M059J (cell line): ENCODE data around the gene ERCC1. TPM values are rescaled to one million over a fixed set of nuclear protein-coding genes. Genes with fewer than 3 reads are reported as not detected.
"Not testable (repeated sequence)": the region's sequence is repeated elsewhere in the genome, so short reads cannot be mapped to it uniquely, and the experiment has no call there.

ENCODE experiments used
- DNase-seq: peaks from one replicate; pipeline ENCODE4 v3.0.0-alpha.2; 2012; ENCODE audit warnings: low read depth
- total RNA-seq: library from RNA; depleted of rRNA; stranded (reverse); fragments of >200 nt; shearing (Covaris generic); gene quantifications from 2 replicates; pipeline ENCODE4 v1.2.3, GENCODE V29; 2014

Gene ERCC1
- total RNA-seq, 1 experiment from 2014 or later, result 87.7 TPM

- DNase-seq, result peak; percentile 99
These were observed 32.2 kb upstream of the ERCC1 start for GRCh38 chr19:45455707-45456499.

GRCh38 chr19:45451850-45452387 is 28.2 kb upstream of the ERCC1 start:
- DNase-seq, result no peak

- peak; percentile 71 for DNase-seq
These were observed 27.6 kb upstream of the ERCC1 start for GRCh38 chr19:45451131-45451849.

DNA sequence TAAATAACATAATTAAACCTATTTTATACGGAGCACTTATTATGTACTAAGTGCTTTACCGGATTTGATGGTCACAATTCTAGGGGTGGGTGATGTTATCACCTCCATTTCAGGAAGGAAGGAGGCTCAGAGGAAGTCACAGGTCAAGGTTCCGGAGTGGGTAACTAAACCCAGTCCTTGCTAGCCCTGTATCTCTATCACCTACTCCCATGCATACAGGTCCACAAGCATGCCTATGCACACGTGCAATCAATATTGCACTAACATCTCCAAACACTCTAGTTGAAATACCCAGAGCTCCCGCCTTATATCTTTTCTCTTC is 26.3 kb upstream of the ERCC1 start:
- no peak for DNase-seq

DNA sequence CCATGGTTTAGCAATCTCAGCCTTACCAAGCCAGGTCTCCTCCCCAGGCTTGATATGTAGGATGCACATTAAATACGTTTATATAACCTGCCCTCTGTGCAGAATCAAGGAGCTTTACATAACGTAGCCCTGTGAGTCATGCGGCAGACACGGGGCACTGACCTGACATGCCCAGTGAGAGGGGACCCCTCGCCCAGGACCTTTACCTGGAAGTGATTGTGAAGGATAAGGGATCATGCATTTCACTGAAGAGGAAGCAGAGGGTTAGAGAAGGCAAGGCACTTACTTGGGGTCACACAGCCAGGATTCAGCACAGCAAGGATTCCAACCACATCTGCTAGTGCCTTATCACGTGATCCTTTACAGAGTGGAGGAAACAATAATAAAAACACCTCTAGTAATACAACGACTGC is 25.2 kb upstream of the ERCC1 start:
- DNase-seq, result no peak

DNA sequence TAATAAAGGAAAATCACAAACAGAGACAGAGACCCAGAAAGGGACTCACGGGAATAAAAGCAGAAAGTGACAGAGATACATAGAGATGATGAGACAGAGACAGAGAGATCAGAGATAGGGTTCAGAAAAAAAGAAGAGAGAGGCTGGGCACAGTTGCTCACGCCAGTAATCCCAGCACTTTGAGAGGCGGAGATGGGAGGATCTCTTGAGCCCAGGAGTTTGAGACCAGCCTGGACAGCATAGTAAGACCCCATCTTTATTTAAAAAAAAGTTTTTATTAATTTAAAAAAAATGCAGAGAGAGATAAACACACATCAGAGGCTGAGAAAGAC is 24.7 kb upstream of the ERCC1 start:
- no peak for DNase-seq

GRCh38 chr19:45446944-45447343 is 23.2 kb upstream of the ERCC1 start:
- no peak for DNase-seq

GRCh38 chr19:45446295-45446694 is 22.6 kb upstream of the ERCC1 start:
- DNase-seq, result peak; percentile 63

DNA sequence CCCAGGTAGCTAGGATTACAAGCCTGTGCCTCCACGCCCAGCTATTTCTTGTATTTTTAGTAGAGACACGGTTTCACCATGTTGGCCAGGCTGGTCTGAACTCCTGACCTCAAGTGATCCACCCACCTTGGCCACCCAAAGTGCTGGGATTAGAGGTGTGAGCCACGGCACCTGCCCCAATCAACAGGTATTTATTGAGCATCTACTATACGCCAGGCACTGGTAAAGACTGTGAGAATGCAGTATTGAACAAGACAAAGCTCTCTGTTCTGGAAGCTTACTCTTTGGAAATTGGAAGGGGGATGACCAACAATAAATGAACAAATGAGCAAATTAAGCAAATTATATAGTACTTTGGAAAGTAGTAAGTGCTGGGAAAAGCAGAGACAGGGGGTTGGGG is 21.4 kb upstream of the ERCC1 start:
- no peak for DNase-seq

DNA sequence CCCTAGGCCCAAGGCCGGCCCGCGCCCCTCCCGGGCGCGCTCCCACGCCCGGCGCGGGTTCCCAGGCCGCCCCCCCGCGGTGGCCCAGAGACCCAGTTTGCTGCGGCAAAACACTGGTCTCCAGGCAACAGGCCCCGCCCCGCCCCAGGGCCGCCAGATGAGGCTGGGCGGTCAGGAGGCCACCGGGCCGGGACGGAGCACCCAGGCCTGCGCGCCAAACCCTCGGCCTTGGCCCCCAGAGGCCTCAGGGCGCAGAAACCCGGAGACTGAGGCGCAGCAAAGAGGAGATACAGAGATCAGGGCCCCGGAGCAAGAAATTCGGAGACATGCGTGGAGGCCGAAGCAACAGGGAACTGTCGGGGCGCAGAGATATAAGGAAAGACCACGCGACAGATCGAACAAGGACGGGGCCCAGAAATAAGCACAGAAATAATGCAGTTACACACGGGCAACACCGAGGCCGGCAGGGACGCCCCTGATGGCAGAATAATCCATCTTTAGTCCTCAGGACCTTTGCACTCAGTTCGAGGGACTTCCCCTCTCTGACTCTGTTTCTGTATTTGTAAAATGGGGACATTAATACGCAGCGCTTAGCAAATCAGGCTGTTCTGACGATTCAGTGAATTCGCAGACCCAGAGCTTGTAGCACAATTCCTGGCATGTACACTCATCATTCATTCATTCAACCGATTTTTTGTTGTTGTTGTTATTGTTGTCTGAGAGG is 20.8 kb upstream of the ERCC1 start:
- DNase-seq, result peak; percentile 92

DNA sequence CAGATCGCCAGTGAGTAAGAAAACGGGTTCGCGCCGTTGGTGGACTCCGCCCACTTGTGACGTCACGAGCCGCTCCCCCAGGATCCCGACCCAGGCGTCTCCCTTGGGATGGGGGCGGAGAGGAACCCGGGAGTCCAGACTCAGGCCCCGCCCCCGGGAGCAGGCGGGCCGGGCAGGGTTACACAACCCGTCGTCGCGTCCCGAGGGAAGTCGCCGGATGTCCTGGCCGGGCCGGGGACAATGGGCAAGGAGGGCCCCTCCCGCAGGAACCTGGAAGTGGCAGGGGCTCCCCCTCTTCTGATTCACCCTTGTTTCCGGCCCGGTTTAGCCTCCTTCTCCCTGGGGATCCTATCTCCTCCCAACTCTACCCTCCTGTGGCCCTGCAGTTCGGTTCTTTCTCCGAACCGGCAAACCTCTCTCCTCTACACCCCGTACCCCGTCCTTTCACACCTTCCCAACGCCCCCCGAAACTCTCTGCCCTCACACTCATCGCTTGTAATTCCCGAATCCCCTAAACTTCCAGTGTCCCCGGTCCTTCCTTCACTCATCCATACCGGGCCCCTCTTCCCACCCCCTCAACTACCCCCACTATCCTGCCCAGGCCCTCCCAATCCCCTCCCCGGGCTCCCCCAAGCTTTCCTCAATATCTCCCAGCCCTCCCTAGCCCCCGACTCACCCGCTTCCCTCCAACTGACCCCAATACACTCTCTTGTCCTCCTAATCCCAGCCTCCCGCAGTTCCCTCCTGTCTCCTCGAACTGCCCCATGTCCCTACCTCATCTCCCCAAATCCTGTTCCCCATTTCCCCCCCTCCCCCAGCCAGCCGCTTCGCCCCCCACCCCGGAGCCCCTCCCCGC is 20.0 kb upstream of the ERCC1 start:
- peak; percentile 99 for DNase-seq

DNA sequence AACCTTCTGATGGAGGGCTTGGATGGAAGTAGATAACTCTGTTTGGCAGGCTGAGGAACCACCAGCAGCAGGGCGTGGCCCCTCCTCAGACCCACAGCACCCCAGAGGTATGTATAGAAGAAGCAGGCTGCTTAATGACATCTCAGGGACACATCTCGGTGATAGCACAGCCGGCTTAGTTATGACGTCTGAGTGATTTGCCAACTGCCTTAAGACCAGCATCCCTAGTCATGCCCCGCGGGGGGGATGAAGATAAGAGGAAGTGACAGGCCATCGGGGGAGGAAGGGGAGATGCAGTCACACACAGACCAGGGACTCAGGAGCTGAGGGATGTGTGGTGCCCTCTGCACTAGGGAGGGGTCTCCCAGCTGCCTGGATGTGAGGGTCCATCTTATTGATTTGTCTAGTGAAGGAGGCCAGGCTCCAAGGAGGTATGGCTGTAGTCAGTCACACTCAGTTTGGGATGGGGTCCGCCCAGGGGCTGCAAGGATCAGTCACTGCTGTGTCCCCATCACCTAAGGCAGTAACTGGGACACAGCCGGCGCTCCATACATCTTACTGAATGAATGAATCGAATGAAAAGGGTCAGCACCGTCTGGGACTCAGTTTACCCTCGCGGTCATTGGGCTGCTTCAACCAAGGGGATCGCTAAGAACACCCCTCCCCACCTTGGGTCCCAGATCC is 19.2 kb upstream of the ERCC1 start:
- peak; percentile 79 for DNase-seq

GRCh38 chr19:45442408-45442777 is 18.7 kb upstream of the ERCC1 start:
- no peak for DNase-seq

- DNase-seq, result peak; percentile 69
These were observed 17.3 kb upstream of the ERCC1 start for GRCh38 chr19:45440873-45441654.

DNA sequence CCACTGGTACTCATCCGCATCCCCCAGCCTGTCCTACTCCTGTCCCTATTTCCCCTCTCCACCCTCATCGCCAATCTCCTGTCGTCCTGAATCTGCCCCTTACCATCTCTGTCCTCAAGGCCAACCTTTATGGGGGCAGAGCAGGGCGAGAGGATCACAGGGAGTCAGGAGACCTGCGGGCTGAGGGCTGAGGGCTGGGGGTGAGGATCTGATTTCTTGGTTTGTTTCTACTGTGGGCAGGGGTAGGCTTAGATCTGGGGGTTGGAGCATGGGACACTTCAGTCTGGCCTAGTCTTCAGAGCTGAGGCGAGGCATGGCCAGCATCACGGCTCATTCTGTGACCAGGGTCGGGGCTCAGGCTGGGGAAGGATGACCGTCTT is 16.5 kb upstream of the ERCC1 start:
- DNase-seq, result no peak

GRCh38 chr19:45439569-45440258 is 16.0 kb upstream of the ERCC1 start:
- DNase-seq, result peak; percentile 81

- DNase-seq, result no peak
These were observed 15.5 kb upstream of the ERCC1 start for GRCh38 chr19:45439190-45439568.

DNA sequence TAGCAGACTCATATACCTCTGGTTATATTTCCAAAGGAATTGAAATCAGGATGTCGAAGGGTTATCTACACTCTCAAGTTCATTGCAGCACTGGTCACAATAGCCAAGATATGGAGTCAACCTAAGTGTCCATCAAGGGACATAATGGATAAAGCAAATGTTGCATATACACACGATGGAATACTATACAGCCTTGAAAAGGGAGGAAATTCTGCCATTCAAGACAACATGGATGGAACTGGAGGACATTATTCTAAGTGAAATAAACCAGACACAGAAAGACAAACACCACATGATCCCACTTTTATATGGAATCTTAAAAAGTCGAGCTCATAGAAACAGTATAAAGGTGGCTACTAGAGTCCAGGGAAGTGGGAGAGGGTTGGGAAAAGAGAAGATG is 13.6 kb upstream of the ERCC1 start:
- DNase-seq, result no peak

DNA sequence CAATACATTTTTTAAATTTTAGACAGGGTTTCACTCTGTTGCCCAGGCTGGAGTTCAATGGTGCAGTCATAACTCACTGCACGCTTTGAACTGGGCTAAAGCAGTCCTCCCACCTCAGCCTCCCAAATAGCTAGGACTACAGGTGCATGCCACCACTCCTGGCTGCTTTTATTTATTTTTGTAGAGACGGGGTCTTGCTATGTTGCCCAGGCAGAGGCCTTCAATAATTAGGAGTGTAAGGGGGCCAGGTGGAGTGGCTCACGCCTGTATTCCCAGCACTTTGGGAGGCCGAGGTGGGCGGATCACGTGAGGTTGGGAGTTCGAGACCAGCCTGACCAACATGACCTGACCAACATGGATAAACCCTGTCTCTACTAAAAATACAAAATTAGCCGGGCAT is 8.8 kb upstream of the ERCC1 start:
- not testable (repeated sequence) for DNase-seq

- not testable (repeated sequence) for DNase-seq
These were observed 7.3 kb upstream of the ERCC1 start for GRCh38 chr19:45431008-45431407.
